Osteoblast (primary cell): ENCODE measurements around the gene ZBTB24. TPM values are rescaled to one million over a fixed set of nuclear protein-coding genes. Genes with fewer than 3 reads are reported as not detected.

Experiments
- DNase-seq: peaks from one replicate; pipeline ENCODE4 v3.0.0; 2011; ENCODE audit warnings: low spot score, mixed read lengths; ENCODE audit not compliant: insufficient read length; ENCODE audit errors: missing footprints
- H2AFZ ChIP-seq: 2 replicates; pipeline ENCODE4 v1.6.0; 2011; ENCODE audit warnings: mild to moderate bottlenecking, low read length
- H3K27ac ChIP-seq: 2 replicates; pipeline ENCODE4 v1.5.1; 2011; ENCODE audit warnings: mild to moderate bottlenecking, low read depth, low read length, moderate library complexity
- H3K27me3 ChIP-seq: 2 replicates; pipeline ENCODE4 v1.6.0; 2012; ENCODE audit warnings: mild to moderate bottlenecking, control low read depth, inconsistent platforms, low read length, moderate library complexity; ENCODE audit not compliant: insufficient read depth
- H3K36me3 ChIP-seq: 2 replicates; pipeline ENCODE4 v1.5.1; 2011; ENCODE audit warnings: mild to moderate bottlenecking, low read length, control low read depth, moderate library complexity; ENCODE audit not compliant: insufficient read depth
- H3K4me1 ChIP-seq: 2 replicates; pipeline ENCODE4 v1.5.1; 2011; ENCODE audit warnings: mild to moderate bottlenecking, low read length, control low read depth, moderate library complexity; ENCODE audit not compliant: insufficient read depth
- H3K4me2 ChIP-seq: 2 replicates; pipeline ENCODE4 v1.6.0; 2011; ENCODE audit warnings: mild to moderate bottlenecking, low read length; ENCODE audit not compliant: insufficient read depth
- H3K4me3 ChIP-seq: fragments of 200-600 bp; sonication (generic); 3 replicates; pipeline ENCODE4 v1.5.1; 2012; ENCODE audit warnings: mild to moderate bottlenecking, low read length, inconsistent platforms; ENCODE audit not compliant: insufficient read depth
- H3K79me2 ChIP-seq: 2 replicates; pipeline ENCODE4 v1.6.0; 2012; ENCODE audit warnings: mild to moderate bottlenecking, low read length, control low read depth, inconsistent platforms; ENCODE audit not compliant: insufficient read depth
- H3K9me3 ChIP-seq: 2 replicates; pipeline ENCODE4 v1.5.1; 2011; ENCODE audit warnings: low read depth, low read length, control low read depth
- H4K20me1 ChIP-seq: 2 replicates; pipeline ENCODE4 v1.6.0; 2012; ENCODE audit warnings: mild to moderate bottlenecking, low read length, control low read depth; ENCODE audit not compliant: insufficient read depth
- total RNA-seq: library from RNA; depleted of rRNA; stranded (reverse); fragments of >200 nt; gene quantifications from 2 replicates; pipeline ENCODE4 v1.2.3, GENCODE V29; 2012
- TF ChIP-seq, protein P1 (sequence below): IDR thresholded peaks from 2 replicates; pipeline ENCODE4 v1.5.1; 2011; ENCODE audit warnings: mild to moderate bottlenecking, low read depth, low read length, moderate library complexity; ENCODE audit errors: extremely low read depth

The ZBTB24 gene
- total RNA-seq, 1 donor: 8.7 TPM

DNA sequence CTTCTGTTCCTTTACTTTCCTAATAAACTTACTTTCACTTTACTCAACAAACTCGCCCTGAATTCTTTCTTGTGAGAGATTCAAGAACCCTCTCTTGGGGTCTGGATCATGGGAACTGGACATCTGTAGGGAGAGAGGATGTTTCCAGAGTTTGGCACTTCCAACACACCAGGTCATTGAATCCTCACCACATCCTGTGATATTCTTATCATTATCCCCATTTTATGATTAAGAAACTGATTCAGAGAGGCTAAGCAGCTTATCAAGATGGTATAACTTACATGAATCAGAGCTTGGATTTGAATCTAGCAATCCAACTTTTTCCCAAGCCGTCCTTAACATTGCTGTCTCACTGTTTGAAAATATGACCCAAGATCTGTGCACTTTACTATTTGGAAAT lies 58.1 kb downstream of the ZBTB24 start:
- no peak for DNase-seq
- Histone ChIP-seq H3K4me3 (peak overlapping the region; percentile 43), H3K4me2 (peak overlapping the region; percentile 69), H3K79me2 (no peaks in the 10 kb centered on the region), H3K27me3 (no peaks in the 10 kb centered on the region), H3K27ac (no peak overlapping the region), H3K4me1 (peaks cover 5% of the 10 kb centered on the region), H2AFZ (peak overlapping the region; percentile 59), H4K20me1 (no peaks in the 10 kb centered on the region), H3K9me3 (no peaks in the 10 kb centered on the region), H3K36me3 (no peaks in the 10 kb centered on the region)
- TF ChIP-seq, protein P1, sequence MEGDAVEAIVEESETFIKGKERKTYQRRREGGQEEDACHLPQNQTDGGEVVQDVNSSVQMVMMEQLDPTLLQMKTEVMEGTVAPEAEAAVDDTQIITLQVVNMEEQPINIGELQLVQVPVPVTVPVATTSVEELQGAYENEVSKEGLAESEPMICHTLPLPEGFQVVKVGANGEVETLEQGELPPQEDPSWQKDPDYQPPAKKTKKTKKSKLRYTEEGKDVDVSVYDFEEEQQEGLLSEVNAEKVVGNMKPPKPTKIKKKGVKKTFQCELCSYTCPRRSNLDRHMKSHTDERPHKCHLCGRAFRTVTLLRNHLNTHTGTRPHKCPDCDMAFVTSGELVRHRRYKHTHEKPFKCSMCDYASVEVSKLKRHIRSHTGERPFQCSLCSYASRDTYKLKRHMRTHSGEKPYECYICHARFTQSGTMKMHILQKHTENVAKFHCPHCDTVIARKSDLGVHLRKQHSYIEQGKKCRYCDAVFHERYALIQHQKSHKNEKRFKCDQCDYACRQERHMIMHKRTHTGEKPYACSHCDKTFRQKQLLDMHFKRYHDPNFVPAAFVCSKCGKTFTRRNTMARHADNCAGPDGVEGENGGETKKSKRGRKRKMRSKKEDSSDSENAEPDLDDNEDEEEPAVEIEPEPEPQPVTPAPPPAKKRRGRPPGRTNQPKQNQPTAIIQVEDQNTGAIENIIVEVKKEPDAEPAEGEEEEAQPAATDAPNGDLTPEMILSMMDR: no peak

DNA sequence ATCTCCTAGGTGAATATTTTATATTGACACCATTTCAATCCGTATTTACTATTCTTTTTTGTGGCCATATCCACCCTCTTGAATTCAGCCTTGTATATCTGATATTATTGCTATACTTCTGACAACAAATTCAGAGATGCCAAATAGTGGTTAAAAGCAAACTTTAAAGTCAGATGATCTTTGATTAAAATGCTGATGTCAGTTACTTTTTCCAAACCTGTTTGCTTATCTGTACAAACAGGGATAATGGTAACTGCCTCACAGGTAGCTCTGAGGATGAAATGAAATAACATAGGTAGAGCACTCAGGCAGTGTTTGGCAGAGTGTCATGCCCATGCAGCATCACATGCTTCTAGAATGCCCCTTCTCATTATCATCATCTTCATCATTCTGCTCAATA lies 61.8 kb downstream of the ZBTB24 start:
- Histone ChIP-seq H3K27ac (no peak overlapping the region), H3K4me3 (no peak overlapping the region), H3K4me1 (peaks cover 5% of the 10 kb centered on the region), H4K20me1 (no peaks in the 10 kb centered on the region), H3K9me3 (no peaks in the 10 kb centered on the region), H3K36me3 (no peaks in the 10 kb centered on the region), H3K27me3 (no peaks in the 10 kb centered on the region), H3K4me2 (no peak overlapping the region), H2AFZ (no peak overlapping the region), H3K79me2 (no peaks in the 10 kb centered on the region)
- TF ChIP-seq, protein P1: no peak
- DNase-seq: no peak

DNA sequence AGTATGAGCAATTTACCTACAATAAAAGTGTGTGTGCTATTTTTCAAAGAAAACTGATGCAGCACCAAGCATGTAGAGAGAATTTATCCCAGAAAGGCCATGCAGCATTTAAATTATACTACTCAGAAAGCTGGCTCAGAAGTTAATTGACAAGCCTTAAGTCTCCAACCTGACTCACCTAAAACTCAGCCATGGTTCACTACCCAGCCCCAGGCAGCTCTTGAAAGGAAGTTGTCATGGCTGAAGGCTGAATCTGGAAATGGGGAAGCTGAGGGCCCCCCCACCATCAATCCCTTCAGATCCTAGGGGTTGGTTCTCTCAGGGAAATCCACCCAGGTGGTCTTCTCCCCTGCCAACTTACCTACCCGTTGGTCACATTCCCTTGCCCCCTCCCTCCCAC lies 62.3 kb downstream of the ZBTB24 start:
- Histone ChIP-seq H3K27me3 (no peaks in the 10 kb centered on the region), H3K27ac (no peak overlapping the region), H3K4me2 (no peak overlapping the region), H3K4me1 (peaks cover 5% of the 10 kb centered on the region), H3K36me3 (no peaks in the 10 kb centered on the region), H3K79me2 (no peaks in the 10 kb centered on the region), H4K20me1 (no peaks in the 10 kb centered on the region), H3K4me3 (no peak overlapping the region), H2AFZ (no peak overlapping the region), H3K9me3 (no peaks in the 10 kb centered on the region)
- no peak for DNase-seq
- TF ChIP-seq, protein P1: no peak

DNA sequence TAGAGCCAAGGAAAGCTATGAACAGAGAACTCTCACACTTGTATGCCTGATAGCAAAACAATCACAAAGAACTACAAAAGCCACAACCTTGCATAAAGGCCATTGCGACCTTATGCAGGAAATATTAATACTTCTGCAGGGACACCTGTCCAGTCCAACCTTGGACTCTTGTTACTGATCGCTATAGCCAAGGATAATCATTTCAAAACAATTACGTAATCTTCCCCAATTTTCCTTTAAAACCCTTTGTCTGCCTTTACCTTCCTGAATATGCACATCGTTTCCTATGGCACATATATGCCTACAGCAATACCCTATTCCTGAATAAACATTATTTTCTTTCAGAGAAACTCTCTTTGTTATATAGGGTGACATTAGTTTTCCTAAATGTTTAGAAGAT lies 65.4 kb downstream of the ZBTB24 start:
- Histone ChIP-seq H3K27me3 (no peaks in the 10 kb centered on the region), H3K9me3 (no peaks in the 10 kb centered on the region), H3K36me3 (no peaks in the 10 kb centered on the region), H4K20me1 (no peaks in the 10 kb centered on the region), H3K27ac (no peak overlapping the region), H3K4me1 (no peaks in the 10 kb centered on the region), H2AFZ (no peak overlapping the region), H3K4me3 (no peak overlapping the region), H3K79me2 (no peaks in the 10 kb centered on the region), H3K4me2 (no peak overlapping the region)
- peak; percentile 50 for DNase-seq
- TF ChIP-seq, protein P1: no peak

Other genes with a start within 250 kb of the ZBTB24 start
- 211 and 222 TPM in 2 replicates for gene CD164, start 100.8 kb downstream of the ZBTB24 start, total RNA-seq
- gene PPIL6, start 42.6 kb downstream of the ZBTB24 start, total RNA-seq: 5.3 and 5.8 TPM in 2 replicates
- 14.8 and 15.0 TPM in 2 replicates for gene SMPD2, start 42.5 kb downstream of the ZBTB24 start, total RNA-seq
- 26.1 and 28.0 TPM in 2 replicates for gene MICAL1, start 27.4 kb downstream of the ZBTB24 start, total RNA-seq
- gene AK9, start 208.0 kb upstream of the ZBTB24 start, total RNA-seq: 5.8 and 6.5 TPM in 2 replicates
- 27.1 and 33.9 TPM in 2 replicates for gene FIG4, start 208.1 kb upstream of the ZBTB24 start, total RNA-seq